ENCODE data around the gene PTPN11.
"Not testable (repeated sequence)": the region's sequence is repeated elsewhere in the genome, so short reads cannot be mapped to it uniquely, and the experiment has no call there.

Gene PTPN11

GRCh38 chr12:112457142-112457541 lies 38.4 kb downstream of the PTPN11 start:
- not testable (repeated sequence) for DNase-seq

GRCh38 chr12:112458330-112458729 lies 39.6 kb downstream of the PTPN11 start:
- no peak for DNase-seq

GRCh38 chr12:112458751-112459150 lies 40.0 kb downstream of the PTPN11 start:
- DNase-seq: no peak

- peak; percentile 16 for DNase-seq
These were observed 44.7 kb downstream of the PTPN11 start for GRCh38 chr12:112463478-112463877.

GRCh38 chr12:112464605-112465004 lies 45.9 kb downstream of the PTPN11 start:
- no peak for DNase-seq

GRCh38 chr12:112466011-112466422 lies 47.3 kb downstream of the PTPN11 start:
- DNase-seq: peak; percentile 51

- DNase-seq: no peak
These were observed 48.1 kb downstream of the PTPN11 start for GRCh38 chr12:112466835-112467234.

- no peak for DNase-seq
These were observed 49.3 kb downstream of the PTPN11 start for GRCh38 chr12:112468046-112468445.

GRCh38 chr12:112473056-112473455 lies 54.3 kb downstream of the PTPN11 start:
- peak; percentile 39 for DNase-seq

- no peak for DNase-seq
These were observed 60.7 kb downstream of the PTPN11 start for GRCh38 chr12:112479413-112479812.

- no peak for DNase-seq
These were observed 62.2 kb downstream of the PTPN11 start for GRCh38 chr12:112480931-112481330.

- no peak for DNase-seq
These were observed 64.0 kb downstream of the PTPN11 start for GRCh38 chr12:112482733-112483132.

- no peak for DNase-seq
These were observed 67.6 kb downstream of the PTPN11 start for GRCh38 chr12:112486361-112486760.

- DNase-seq: no peak
These were observed 69.6 kb downstream of the PTPN11 start for GRCh38 chr12:112488257-112488876.

- no peak for DNase-seq
These were observed 70.7 kb downstream of the PTPN11 start for GRCh38 chr12:112489456-112489855.

GRCh38 chr12:112496496-112496895 lies 77.7 kb downstream of the PTPN11 start:
- DNase-seq: no peak

GRCh38 chr12:112498580-112498979 lies 79.8 kb downstream of the PTPN11 start:
- DNase-seq: no peak

GRCh38 chr12:112503512-112503911 lies 84.8 kb downstream of the PTPN11 start:
- no peak for DNase-seq

- no peak for DNase-seq
These were observed 87.9 kb downstream of the PTPN11 start for GRCh38 chr12:112506513-112507166.

GRCh38 chr12:112513471-112513870 lies 94.7 kb downstream of the PTPN11 start:
- no peak for DNase-seq

GRCh38 chr12:112514456-112514855 lies 95.7 kb downstream of the PTPN11 start:
- DNase-seq: no peak

GRCh38 chr12:112514926-112515642 lies 96.3 kb downstream of the PTPN11 start:
- no peak for DNase-seq

GRCh38 chr12:112515868-112516267 lies 97.1 kb downstream of the PTPN11 start:
- no peak for DNase-seq

- no peak for DNase-seq
These were observed 99.1 kb downstream of the PTPN11 start for GRCh38 chr12:112517730-112518364.

All from hematopoietic multipotent progenitor cell treated with erythropoietin and hydrocortisone succinate and interleukin-3 and kit ligand, for 8 days (in vitro differentiated cells).